H9 (cell line): ENCODE data around the gene NAA15. TPM values are rescaled to one million over a fixed set of nuclear protein-coding genes. Genes with fewer than 3 reads are reported as not detected.

Source experiments
- DNase-seq: peaks from one replicate; pipeline ENCODE4 v3.0.0-alpha.2; 2017
- H2AFZ ChIP-seq: one replicate; pipeline ENCODE4 v1.6.1; 2013; ENCODE audit warnings: mild to moderate bottlenecking, low read length, control low read depth, moderate library complexity
- H2AK5ac ChIP-seq: 2 replicates; pipeline ENCODE4 v1.6.1; 2013; ENCODE audit warnings: low read length, control low read depth, mixed read lengths; ENCODE audit not compliant: insufficient read length
- H2BK120ac ChIP-seq: one replicate; pipeline ENCODE4 v1.6.1; 2013; ENCODE audit warnings: low read depth, mild to moderate bottlenecking, low read length, control low read depth, inconsistent platforms; ENCODE audit not compliant: poor library complexity, severe bottlenecking
- H2BK12ac ChIP-seq: 2 replicates; pipeline ENCODE4 v1.6.1; 2013; ENCODE audit warnings: low read length, control low read depth, mixed read lengths, low read depth; ENCODE audit not compliant: insufficient read length
- H2BK15ac ChIP-seq: 2 replicates; pipeline ENCODE4 v1.6.1; 2013; ENCODE audit warnings: low read depth, low read length, control low read depth
- H2BK20ac ChIP-seq: one replicate; pipeline ENCODE4 v1.6.1; 2013; ENCODE audit warnings: low read depth, mild to moderate bottlenecking, low read length, control low read depth, inconsistent platforms; ENCODE audit not compliant: poor library complexity, severe bottlenecking
- H2BK5ac ChIP-seq: 2 replicates; pipeline ENCODE4 v1.6.1; 2013; ENCODE audit warnings: low read length, control low read depth, mixed read lengths; ENCODE audit not compliant: insufficient read length
- H3K14ac ChIP-seq: 2 replicates; pipeline ENCODE4 v1.6.1; 2013; ENCODE audit warnings: low read length, control low read depth; ENCODE audit not compliant: insufficient read depth
- H3K18ac ChIP-seq: 2 replicates; pipeline ENCODE4 v1.6.1; 2013; ENCODE audit warnings: low read depth, mild to moderate bottlenecking, mixed read lengths, low read length, control low read depth; ENCODE audit not compliant: insufficient read length
- H3K23ac ChIP-seq: 2 replicates; pipeline ENCODE4 v1.6.1; 2013; ENCODE audit warnings: low read length, control low read depth, mixed read lengths, low read depth; ENCODE audit not compliant: insufficient read length
- H3K23me2 ChIP-seq: 2 replicates; pipeline ENCODE4 v1.6.1; 2013; ENCODE audit warnings: low read depth, mild to moderate bottlenecking, mixed read lengths, low read length, control low read depth; ENCODE audit not compliant: insufficient read length, poor library complexity, severe bottlenecking
- H3K27ac ChIP-seq: 2 replicates; pipeline ENCODE4 v1.5.1; 2013; ENCODE audit warnings: low read length, control low read depth, mixed read lengths, low read depth; ENCODE audit not compliant: insufficient read length
- H3K27me3 ChIP-seq: 2 replicates; pipeline ENCODE4 v1.6.1; 2013; ENCODE audit warnings: low read length, control low read depth, inconsistent platforms; ENCODE audit not compliant: insufficient read depth
- H3K4ac ChIP-seq: 2 replicates; pipeline ENCODE4 v1.6.1; 2013; ENCODE audit warnings: low read depth, mild to moderate bottlenecking, control low read depth, inconsistent platforms, low read length, moderate library complexity
- H3K4me1 ChIP-seq: 2 replicates; pipeline ENCODE4 v1.6.1; 2013; ENCODE audit warnings: low read length, control low read depth, inconsistent platforms; ENCODE audit not compliant: insufficient read depth
- H3K4me2 ChIP-seq: 2 replicates; pipeline ENCODE4 v1.6.1; 2013; ENCODE audit warnings: low read length, control low read depth, mixed read lengths; ENCODE audit not compliant: insufficient read length, insufficient read depth
- H3K56ac ChIP-seq: 2 replicates; pipeline ENCODE4 v1.6.1; 2013; ENCODE audit warnings: low read depth, mild to moderate bottlenecking, mixed read lengths, low read length, control low read depth; ENCODE audit not compliant: insufficient read length
- H3K79me1 ChIP-seq: 2 replicates; pipeline ENCODE4 v1.6.1; 2013; ENCODE audit warnings: low read depth, mild to moderate bottlenecking, moderate library complexity, low read length, control low read depth, inconsistent platforms; ENCODE audit not compliant: insufficient read depth, poor library complexity, severe bottlenecking
- H3K79me2 ChIP-seq: 2 replicates; pipeline ENCODE4 v1.6.1; 2013; ENCODE audit warnings: low read length, control low read depth, inconsistent platforms; ENCODE audit not compliant: insufficient read depth
- H3K9ac ChIP-seq: 2 replicates; pipeline ENCODE4 v1.6.1; 2013; ENCODE audit warnings: low read length, control low read depth, mixed read lengths; ENCODE audit not compliant: insufficient read length; ENCODE audit errors: extremely low read depth
- H3K9me3 ChIP-seq: one replicate; pipeline ENCODE4 v1.6.1; 2013; ENCODE audit warnings: low read depth, low read length, inconsistent platforms; ENCODE audit not compliant: control insufficient read depth
- H3T11ph ChIP-seq: one replicate; pipeline ENCODE4 v1.6.1; 2013; ENCODE audit warnings: mild to moderate bottlenecking, low read length, control low read depth, inconsistent platforms
- H4K20me1 ChIP-seq: one replicate; pipeline ENCODE4 v1.6.1; 2013; ENCODE audit not compliant: control insufficient read depth, insufficient read length, insufficient read depth
- H4K5ac ChIP-seq: 2 replicates; pipeline ENCODE4 v1.6.1; 2013; ENCODE audit warnings: low read depth, mild to moderate bottlenecking, mixed read lengths, low read length, control low read depth; ENCODE audit not compliant: insufficient read length
- H4K8ac ChIP-seq: replicated peaks from 2 replicates; pipeline ENCODE4 v1.6.1; 2013; ENCODE audit warnings: low read length, control low read depth, mixed read lengths, low read depth; ENCODE audit not compliant: insufficient read length
- H4K91ac ChIP-seq: 2 replicates; pipeline ENCODE4 v1.6.1; 2013; ENCODE audit warnings: low read depth, mild to moderate bottlenecking, moderate library complexity, mixed read lengths, low read length, control low read depth; ENCODE audit not compliant: insufficient read length
- H3K27ac Mint-ChIP-seq, 3 experiments: 2 replicates in 2 of 3; 3 replicates in 1 of 3; pipeline ENCODE4 v1.8.0; 2020 to 2021; ENCODE audit warnings: mixed read lengths in 3 of 3, mild to moderate bottlenecking in 1 of 3, moderate library complexity in 1 of 3
- H3K27me3 Mint-ChIP-seq: 2 replicates; pipeline ENCODE4 v1.8.0; 2021; ENCODE audit warnings: low read depth, mild to moderate bottlenecking, moderate library complexity, mixed read lengths
- H3K36me3 Mint-ChIP-seq, 3 experiments: 2 replicates in 2 of 3; 3 replicates in 1 of 3; pipeline ENCODE4 v1.8.0; 2020 to 2021; ENCODE audit warnings: low read depth in 3 of 3, mixed read lengths in 3 of 3; ENCODE audit not compliant: insufficient read depth in 1 of 3
- H3K4me1 Mint-ChIP-seq, 2 experiments: 2 replicates each; pipeline ENCODE4 v1.8.0; 2020; ENCODE audit warnings: mixed read lengths in 2 of 2
- H3K4me3 Mint-ChIP-seq, 2 experiments: 2 replicates in 1 of 2; 3 replicates in 1 of 2; pipeline ENCODE4 v1.8.0; 2020 to 2021; ENCODE audit warnings: mild to moderate bottlenecking in 2 of 2, mixed read lengths in 2 of 2, moderate library complexity in 1 of 2
- H3K9me3 Mint-ChIP-seq, 2 experiments: 2 replicates in 1 of 2; 3 replicates in 1 of 2; pipeline ENCODE4 v1.8.0; 2020; ENCODE audit warnings: mild to moderate bottlenecking in 2 of 2, mixed read lengths in 2 of 2, moderate library complexity in 1 of 2
- CTCF ChIP-seq: fragments of 200-600 bp; sonication (generic); conservative IDR thresholded peaks from 3 replicates; pipeline ENCODE4 v1.8.0; 2021; ENCODE audit warnings: antibody characterized with exemption, mild to moderate bottlenecking
- WGBS: extraction: QIAGEN DNeasy Blood & Tissue Kit; methylation state at CpG from one replicate; pipeline ENCODE4 v1.1.7; 2013; ENCODE audit warnings: missing lambda C conversion rate, low lambda C conversion rate, mixed read lengths; ENCODE audit not compliant: insufficient read length; ENCODE audit errors: extremely low coverage; 5-methylcytosine and 5-hydroxymethylcytosine counted together
- total RNA-seq: library from RNA; stranded (reverse); gene quantifications from 2 replicates; pipeline ENCODE4 v1.2.1, GENCODE V29; 2021

NAA15 gene
- total RNA-seq, 1 experiment from 2014 or later: 115 TPM

DNA sequence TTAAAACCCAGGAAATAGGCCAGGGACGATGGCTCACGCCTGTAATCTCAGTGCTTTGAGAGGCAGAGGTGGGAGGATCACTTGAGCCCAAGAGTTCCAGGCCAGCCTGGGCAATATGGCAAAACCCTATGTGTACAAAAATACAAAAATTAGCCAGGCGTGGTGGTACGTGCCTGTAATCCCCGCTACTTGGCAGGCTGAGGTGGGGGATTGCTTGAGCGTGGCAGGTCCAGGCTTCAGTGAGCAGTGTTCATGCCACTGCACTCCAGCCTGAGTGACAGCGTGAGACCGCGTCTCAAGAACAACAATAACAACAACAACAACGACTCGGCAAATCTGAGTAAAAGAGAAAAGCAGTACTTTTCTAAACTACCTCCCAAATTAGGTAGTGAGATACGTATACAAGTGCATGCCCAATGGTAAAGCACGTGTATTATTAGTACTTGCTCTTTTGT is 13.9 kb downstream of the NAA15 start:
- Histone ChIP-seq H3K79me2 (peaks cover 61% of the 10 kb centered on the region; the same call in 1 of the 2 replicates), H3K27me3 (no peaks in the 10 kb centered on the region), H3K23me2 (no peaks in the 10 kb centered on the region), H4K20me1 (no peaks in the 10 kb centered on the region), H3K9me3 (no peaks in the 10 kb centered on the region), H3K14ac (no peak overlapping the region), H4K91ac (no peak overlapping the region), H3K9ac (no peak overlapping the region), H3K56ac (no peak overlapping the region), H2AFZ (no peak overlapping the region), H3K27ac (no peak overlapping the region), H4K5ac (no peak overlapping the region), H2BK15ac (no peak overlapping the region), H2BK120ac (no peak overlapping the region), H4K8ac (no peak overlapping the region), H3K18ac (no peak overlapping the region), H3K4ac (no peak overlapping the region), H2BK20ac (no peak overlapping the region), H3K4me2 (no peak overlapping the region), H3T11ph (no peak overlapping the region), H3K79me1 (no peaks in the 10 kb centered on the region), H2AK5ac (no peak overlapping the region), H2BK5ac (no peak overlapping the region), H3K23ac (no peak overlapping the region), H3K4me1 (no peaks in the 10 kb centered on the region; the same call in 1 of the 2 replicates), H2BK12ac (no peak overlapping the region)
- no peak overlapping the region for H3K4me3 Mint-ChIP-seq
- H3K27ac Mint-ChIP-seq: peak overlapping the region; percentile 91 to 99 (median 93); a peak in 6 of 7 replicates
- TF ChIP-seq CTCF: no peak
- no CpG with 5 or more reads among the region's 13 CpGs for WGBS
- H3K9me3 Mint-ChIP-seq: peaks cover 2 to 3% of the 10 kb centered on the region in 2 experiments; a peak in 2 of 5 replicates
- H3K27me3 Mint-ChIP-seq: no peaks in the 10 kb centered on the region
- H3K36me3 Mint-ChIP-seq: peaks cover 9 to 23% (median 10%) of the 10 kb centered on the region in 3 experiments
- H3K4me1 Mint-ChIP-seq: peaks cover 49 to 50% of the 10 kb centered on the region in 2 experiments
- no peak for DNase-seq
